VCaP (cell line): Measurements from ENCODE around the gene HACD1.

Source experiments
- H3K27ac ChIP-seq: fragments of 450-650 bp; 2 replicates; pipeline ENCODE4 v1.5.1; 2017
- TF ChIP-seq, protein P1 (sequence below): fragments of 450-650 bp; conservative IDR thresholded peaks from 2 replicates; pipeline ENCODE4 v1.5.1; 2017; ENCODE audit warnings: mild to moderate bottlenecking, moderate library complexity

Gene HACD1

DNA sequence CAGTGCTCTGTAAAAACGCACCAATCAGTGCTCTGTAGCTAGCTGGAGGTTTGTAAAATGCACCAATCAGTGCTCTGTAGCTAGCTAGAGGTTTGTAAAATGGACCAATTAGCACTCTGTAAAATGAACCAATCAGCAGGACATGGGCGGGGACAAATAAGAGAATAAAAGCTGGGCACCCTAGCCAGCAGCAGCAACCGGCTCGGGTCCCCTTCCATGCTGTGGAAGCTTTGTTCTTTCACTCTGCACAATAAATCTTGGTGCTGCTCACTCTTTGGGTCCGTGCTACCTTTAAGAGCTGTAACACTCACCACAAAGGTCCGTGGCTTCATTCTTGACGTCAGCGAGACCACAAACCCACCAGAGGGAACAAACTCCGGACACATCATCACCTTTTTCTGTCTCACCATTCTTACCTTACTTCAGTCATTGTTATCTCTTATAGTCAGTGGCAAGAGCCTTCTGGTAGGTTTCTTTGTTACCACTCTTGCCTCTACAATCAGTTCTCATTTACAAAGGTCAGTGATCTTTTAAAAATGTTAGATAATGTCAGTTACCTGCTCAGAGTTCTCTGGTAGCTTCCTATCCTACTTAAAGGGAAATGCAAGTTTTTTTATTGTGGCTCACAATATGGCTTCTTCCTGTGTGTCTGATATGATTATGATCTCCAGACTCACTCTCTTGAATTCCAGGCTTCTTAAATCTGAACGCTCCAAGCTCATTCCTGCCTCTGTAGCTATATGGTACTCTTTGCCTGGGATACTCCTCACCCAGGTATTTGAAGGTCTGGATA lies 31.3 kb upstream of the HACD1 start:
- no peak overlapping the region for H3K27ac ChIP-seq
- TF ChIP-seq, protein P1, sequence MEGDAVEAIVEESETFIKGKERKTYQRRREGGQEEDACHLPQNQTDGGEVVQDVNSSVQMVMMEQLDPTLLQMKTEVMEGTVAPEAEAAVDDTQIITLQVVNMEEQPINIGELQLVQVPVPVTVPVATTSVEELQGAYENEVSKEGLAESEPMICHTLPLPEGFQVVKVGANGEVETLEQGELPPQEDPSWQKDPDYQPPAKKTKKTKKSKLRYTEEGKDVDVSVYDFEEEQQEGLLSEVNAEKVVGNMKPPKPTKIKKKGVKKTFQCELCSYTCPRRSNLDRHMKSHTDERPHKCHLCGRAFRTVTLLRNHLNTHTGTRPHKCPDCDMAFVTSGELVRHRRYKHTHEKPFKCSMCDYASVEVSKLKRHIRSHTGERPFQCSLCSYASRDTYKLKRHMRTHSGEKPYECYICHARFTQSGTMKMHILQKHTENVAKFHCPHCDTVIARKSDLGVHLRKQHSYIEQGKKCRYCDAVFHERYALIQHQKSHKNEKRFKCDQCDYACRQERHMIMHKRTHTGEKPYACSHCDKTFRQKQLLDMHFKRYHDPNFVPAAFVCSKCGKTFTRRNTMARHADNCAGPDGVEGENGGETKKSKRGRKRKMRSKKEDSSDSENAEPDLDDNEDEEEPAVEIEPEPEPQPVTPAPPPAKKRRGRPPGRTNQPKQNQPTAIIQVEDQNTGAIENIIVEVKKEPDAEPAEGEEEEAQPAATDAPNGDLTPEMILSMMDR = no peak

- TF ChIP-seq, protein P1 = no peak
- H3K27ac ChIP-seq = no peak overlapping the region
Observed at GRCh38 chr10:17647326-17647725, 30.2 kb upstream of the HACD1 start.

GRCh38 chr10:17645621-17646345 lies 28.6 kb upstream of the HACD1 start:
- H3K27ac ChIP-seq = no peak overlapping the region; the same call in 1 of the 2 replicates

DNA sequence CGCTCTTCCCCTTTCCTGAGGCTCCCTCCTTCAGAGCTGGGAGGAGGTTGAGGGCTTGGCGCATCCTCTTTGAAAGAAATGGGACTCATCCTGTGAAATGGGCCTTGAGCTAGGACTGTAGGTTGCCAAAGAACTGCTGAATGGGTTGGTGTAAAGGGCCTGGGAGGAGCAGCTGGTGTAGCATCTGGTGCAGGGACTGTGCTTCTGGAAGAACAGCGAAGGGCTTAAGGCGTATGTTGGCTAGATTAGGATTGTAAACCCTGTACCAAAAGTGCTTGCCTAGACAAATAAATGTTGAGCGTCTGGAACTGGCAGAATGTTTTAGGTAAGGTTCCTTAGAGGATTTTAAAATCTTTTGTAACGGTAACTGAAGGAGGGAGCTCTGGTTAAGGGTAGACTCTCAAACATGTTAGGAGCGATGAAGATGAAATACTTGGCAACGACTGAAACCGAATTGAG lies 27.3 kb upstream of the HACD1 start:
- H3K27ac ChIP-seq = peak overlapping the region; percentile 98
- TF ChIP-seq, protein P1 = no peak

More at GRCh38 chr10:17645621-17646345, 28.6 kb upstream of the HACD1 start:
- TF ChIP-seq, protein P1 = no peak

DNA sequence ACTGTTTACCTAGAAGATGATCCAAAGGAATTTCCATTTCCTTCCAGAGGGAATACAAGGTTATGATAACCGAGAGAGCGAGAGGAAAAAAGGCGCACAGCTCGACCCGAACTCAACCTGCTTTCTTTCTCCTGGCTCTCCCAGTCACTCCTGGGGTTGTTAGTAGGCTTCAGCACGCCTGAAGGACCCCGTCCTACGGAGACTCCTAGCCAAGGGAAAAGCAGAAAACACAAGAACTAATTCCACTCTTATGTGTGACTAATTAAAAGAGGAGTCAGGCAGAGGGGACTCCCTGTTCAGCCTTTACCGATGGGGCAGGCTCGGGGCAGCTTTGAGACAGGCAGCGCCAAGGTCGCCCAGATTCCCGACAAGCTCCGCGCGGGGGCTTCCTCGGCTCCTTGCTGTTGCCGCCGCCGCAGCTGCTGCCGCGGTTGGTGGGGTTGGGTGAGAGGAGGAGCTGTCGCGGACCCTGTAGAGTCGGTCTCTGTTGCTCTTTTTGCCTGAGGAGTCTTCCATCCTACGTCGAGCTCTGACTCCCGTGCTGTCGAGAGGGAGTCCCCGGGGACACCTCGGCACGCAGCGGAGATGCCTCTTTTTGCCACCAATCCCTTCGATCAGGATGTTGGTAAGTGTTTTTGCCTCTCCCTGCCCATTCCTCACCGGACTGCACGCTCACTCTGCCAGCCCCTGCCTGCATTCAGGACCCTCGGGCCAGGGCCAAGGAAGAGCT lies 26.7 kb upstream of the HACD1 start, which contains the start of gene STAM:
Gene STAM (plus strand): TSS at position 397 of the 730 bp plus-strand sequence. CDS start 189 bp downstream, at position 586.
- peak within 1 kb of the TSS; percentile 98 for H3K27ac ChIP-seq
- TF ChIP-seq, protein P1 = no peak

GRCh38 chr10:17643339-17643754 lies 26.2 kb upstream of the HACD1 start:
- peak overlapping the region; percentile 98 for H3K27ac ChIP-seq
- TF ChIP-seq, protein P1 = no peak
